ENCODE results near the gene ADCY1.

Gene ADCY1

DNA sequence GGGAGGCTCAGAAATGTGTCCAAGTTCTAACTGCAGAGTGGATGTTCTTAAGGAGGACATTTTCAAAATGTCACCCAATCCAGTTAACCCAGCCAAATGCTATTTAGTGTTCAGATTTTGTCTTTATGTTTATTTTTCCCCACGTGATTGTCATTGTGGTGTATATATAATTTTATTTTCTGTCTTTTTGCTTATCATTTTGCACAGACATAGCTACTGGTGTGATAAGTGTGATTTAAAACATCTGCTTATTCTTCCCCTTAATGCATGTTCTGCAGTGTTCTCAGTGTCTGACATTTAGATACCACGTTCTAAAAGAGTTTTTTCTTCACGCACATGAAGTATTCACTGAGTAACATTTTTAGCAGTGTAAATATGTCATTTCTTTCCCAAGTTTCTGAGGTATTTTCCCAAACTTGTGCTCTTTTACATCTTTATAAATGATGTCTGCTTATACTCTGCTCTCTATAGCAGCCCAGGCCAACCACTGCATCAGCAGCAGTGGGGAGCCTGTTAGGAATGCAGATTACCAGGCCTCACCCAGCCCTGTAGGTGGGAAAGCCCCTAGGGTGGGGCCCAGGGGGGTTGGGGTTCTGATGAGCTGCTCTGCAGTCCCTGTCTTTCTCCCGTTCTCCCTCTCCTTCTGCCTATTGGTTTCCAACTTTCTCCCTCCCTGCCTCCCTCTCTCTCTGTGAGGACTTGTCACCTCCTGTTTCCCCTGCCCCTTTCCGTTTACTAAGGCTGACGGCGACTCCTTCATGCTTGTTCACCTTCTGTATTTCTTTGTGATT lies 20.8 kb downstream of the ADCY1 start:
- Histone ChIP-seq H3K36me3 (ENCODE audit: control insufficient read depth, insufficient read depth, low read length) (no peaks in the 10 kb centered on the region), H3K4me3 (ENCODE audit: extremely low read depth, insufficient read depth, low read length, poor library complexity, severe bottlenecking) (no peak overlapping the region), H3K27ac (ENCODE audit: low read depth, low read length, severe bottlenecking) (no peak overlapping the region), H3K4me1 (ENCODE audit: control insufficient read depth, insufficient read depth, low read length, poor library complexity, severe bottlenecking) (no peaks in the 10 kb centered on the region), H3K9me3 (ENCODE audit: control insufficient read depth, low read length) (no peaks in the 10 kb centered on the region)
- WGBS, 2 experiments (ENCODE audit: insufficient coverage in 2 of 2): 85 to 91% methylated on average over 4 to 6 of the region's 7 CpGs

DNA sequence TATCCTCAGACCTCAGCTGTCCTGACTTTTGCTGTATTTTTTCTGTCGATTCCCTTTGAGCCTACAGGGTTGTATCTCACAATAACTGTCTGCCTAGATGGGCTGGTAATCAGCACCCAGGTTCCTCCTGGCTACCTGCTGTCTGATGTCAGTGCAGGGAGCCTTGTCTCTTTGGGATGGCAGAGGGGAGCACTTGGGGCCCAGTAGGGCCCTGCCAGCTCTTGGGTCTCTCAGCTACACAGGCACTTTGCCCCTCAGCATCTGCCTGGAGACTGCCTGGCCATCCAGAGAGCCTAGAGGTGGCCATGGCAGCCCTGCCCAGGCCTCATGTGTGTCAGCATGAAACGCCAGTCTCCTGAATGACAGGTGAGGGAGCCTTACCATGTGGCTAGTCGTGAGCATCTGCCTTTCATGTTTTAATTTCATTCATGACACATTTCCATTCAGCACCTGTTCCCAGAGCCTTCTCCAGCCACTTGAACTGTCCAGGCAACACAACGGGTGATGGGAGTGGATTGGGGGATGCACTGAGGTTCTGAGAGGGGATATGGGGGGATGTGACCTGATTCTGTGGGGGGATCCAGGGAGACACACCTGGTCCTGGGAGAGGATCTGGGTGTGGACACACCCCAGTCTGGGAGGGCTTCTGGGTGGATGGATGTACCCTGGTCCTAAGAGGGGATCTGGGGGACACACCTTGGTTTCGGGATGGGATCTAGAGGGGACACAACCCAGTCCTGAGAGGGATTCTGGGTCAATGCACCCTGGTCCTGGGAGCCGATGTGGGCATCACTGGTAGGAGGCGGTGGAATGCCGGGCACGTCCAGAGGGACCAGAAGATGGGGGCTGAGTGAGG lies 21.9 kb downstream of the ADCY1 start:
- H3K36me3 ChIP-seq (ENCODE audit: control insufficient read depth, insufficient read depth, low read length): no peaks in the 10 kb centered on the region
- WGBS, 2 experiments (ENCODE audit: insufficient coverage in 2 of 2): 95% methylated on average over 7 of the region's 9 CpGs
- no peak overlapping the region for H3K4me3 ChIP-seq (ENCODE audit: extremely low read depth, insufficient read depth, low read length, poor library complexity, severe bottlenecking)
- no peaks in the 10 kb centered on the region for H3K9me3 ChIP-seq (ENCODE audit: control insufficient read depth, low read length)
- H3K27ac ChIP-seq (ENCODE audit: low read depth, low read length, severe bottlenecking): no peak overlapping the region
- no peaks in the 10 kb centered on the region for H3K4me1 ChIP-seq (ENCODE audit: control insufficient read depth, insufficient read depth, low read length, poor library complexity, severe bottlenecking)

DNA sequence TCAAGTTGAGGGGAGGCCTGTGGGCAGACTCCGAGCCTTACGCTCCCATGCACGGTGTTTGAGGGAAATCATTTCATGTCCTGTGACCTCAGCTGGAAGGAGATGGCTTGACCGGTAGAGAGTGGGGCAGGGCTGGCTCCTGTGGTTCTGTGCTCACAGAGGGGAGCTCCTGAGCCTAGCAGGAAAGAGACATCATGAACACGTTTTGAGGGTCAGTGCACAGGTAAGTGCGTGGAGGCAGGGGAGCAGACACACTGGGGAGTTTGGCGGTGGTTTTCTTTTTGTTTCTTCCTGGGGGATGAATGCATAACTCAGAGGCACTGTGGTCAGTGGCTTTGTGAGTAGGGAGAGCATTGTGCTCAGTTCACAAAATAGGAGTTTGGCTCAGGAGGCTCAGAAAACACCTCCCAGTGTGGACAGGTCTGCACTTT lies 22.5 kb downstream of the ADCY1 start:
- Histone ChIP-seq H3K36me3 (ENCODE audit: control insufficient read depth, insufficient read depth, low read length) (no peaks in the 10 kb centered on the region), H3K9me3 (ENCODE audit: control insufficient read depth, low read length) (no peaks in the 10 kb centered on the region), H3K27ac (ENCODE audit: low read depth, low read length, severe bottlenecking) (no peak overlapping the region), H3K4me3 (ENCODE audit: extremely low read depth, insufficient read depth, low read length, poor library complexity, severe bottlenecking) (no peak overlapping the region), H3K4me1 (ENCODE audit: control insufficient read depth, insufficient read depth, low read length, poor library complexity, severe bottlenecking) (no peaks in the 10 kb centered on the region)
- 90 to 92% methylated on average over 7 of the region's 7 CpGs for WGBS, 2 experiments (ENCODE audit: insufficient coverage in 2 of 2)

DNA sequence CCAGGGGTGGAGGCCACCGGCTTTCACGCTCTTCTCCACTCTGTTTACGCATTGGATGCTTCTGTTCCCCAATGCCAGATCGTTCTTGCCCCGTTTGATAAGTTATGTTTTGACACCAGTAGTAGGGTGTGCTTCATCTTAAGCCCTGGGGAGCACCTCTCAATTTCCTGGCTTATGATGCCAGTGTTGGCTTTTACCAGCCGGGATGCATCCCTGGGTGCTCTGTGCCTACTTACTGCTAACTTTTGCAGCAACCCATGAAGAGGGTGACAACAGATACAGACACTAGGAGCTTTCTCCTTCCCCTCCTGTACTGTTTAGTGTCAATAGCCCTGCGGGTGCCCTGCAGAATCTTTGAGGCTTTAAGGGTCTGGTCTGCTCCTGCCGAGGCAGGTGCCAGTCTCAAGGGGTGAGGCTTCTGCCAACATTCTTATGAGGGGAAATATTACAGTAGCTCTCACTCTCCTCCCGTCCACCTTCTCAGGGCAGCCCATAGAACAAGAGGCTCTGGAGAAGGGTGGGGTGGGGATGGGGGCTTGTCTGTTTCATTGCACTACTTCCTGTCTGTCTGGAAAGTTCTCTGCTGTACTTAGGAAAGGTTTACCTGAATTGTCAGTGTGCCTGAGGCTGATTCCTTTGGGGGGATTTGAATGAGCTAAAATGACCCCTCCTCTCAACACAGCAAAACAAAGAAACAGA lies 23.3 kb downstream of the ADCY1 start:
- WGBS, 2 experiments (ENCODE audit: insufficient coverage in 2 of 2): 86 to 88% methylated on average over 5 to 7 of the region's 9 CpGs

DNA sequence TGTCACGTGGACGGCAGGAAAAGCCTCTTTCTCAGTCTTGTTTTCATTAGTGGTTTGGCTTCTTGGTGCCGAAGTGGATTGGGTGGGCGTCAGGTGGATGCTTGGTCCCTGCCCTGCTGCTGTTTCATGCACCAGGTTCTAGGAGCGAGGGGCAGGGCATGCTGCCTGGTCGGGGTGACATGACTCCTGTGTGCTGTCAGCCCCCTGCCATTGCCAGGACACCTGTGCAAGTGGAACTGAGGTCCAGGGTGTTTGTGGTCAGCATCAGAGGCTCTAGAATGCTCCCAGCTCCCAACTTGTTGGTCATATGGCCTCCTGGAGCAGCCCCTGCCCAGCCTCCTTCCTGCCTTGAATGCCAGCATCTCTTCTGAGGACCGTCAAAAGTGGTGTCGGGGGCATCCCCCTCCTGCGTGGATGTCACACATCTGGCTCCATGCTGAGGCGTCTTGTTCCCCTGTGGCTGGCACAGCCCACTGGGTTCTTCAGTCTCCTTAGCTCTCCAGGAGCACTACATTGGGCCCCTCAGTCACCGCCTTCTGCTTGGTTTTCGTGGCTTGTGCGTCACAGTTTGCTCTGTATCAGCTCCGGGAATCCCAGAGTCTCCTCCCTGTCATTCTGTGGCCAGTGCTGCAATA lies 24.8 kb downstream of the ADCY1 start:
- Histone ChIP-seq H3K9me3 (ENCODE audit: control insufficient read depth, low read length) (no peaks in the 10 kb centered on the region), H3K27ac (ENCODE audit: low read depth, low read length, severe bottlenecking) (no peak overlapping the region)

More for the DNA sequence above, 23.3 kb downstream of the ADCY1 start:
- Histone ChIP-seq H3K27ac (ENCODE audit: low read depth, low read length, severe bottlenecking) (no peak overlapping the region), H3K9me3 (ENCODE audit: control insufficient read depth, low read length) (no peaks in the 10 kb centered on the region), H3K36me3 (ENCODE audit: control insufficient read depth, insufficient read depth, low read length) (no peaks in the 10 kb centered on the region), H3K4me1 (ENCODE audit: control insufficient read depth, insufficient read depth, low read length, poor library complexity, severe bottlenecking) (no peaks in the 10 kb centered on the region), H3K4me3 (ENCODE audit: extremely low read depth, insufficient read depth, low read length, poor library complexity, severe bottlenecking) (no peak overlapping the region)

DNA sequence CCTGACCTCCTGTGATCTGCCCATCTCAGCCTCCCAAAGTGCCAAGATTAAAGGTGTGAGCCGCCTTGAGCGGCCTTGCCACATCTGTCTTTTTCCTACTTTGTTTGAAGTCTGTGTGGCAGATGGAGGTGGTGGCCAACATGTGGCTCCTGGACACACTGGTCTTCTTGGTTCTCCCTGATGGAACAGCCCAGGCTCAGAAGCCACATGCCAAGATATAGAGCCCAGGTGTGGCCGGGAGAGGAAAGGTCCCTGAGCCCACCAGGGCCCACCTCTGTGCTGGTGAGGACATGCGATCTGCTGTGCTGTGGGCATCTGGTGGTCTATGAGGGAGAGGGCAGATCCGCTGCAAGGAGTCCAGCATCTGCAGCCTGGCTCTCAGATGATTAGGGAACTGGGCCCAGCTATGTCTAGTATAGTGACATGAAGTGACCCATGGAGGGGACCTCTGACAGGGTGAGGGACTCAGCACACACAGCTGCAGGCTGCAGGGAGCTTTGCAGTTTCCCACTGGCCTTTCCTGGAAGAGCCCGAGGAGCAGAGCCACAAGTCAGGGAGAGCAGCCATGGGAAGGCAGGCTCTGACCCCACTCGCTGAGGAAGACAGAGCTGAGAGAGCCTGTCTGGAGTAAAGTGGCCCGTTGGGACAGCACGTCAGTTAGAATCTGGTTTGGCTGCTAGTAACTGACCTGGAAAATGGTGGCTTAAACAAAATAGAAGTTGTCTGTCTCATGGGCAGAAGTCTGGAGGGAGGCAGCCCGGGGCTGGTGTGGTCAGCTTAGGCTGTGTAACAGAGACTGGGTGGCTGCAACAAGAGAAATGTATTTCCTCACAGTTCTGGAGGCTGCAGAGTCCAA lies 25.9 kb downstream of the ADCY1 start:
- Histone ChIP-seq H3K9me3 (ENCODE audit: control insufficient read depth, low read length) (no peaks in the 10 kb centered on the region), H3K4me1 (ENCODE audit: control insufficient read depth, insufficient read depth, low read length, poor library complexity, severe bottlenecking) (no peaks in the 10 kb centered on the region), H3K27ac (ENCODE audit: low read depth, low read length, severe bottlenecking) (no peak overlapping the region), H3K4me3 (ENCODE audit: extremely low read depth, insufficient read depth, low read length, poor library complexity, severe bottlenecking) (no peak overlapping the region), H3K36me3 (ENCODE audit: control insufficient read depth, insufficient read depth, low read length) (no peaks in the 10 kb centered on the region)
- WGBS, 2 experiments (ENCODE audit: insufficient coverage in 2 of 2): 84 to 92% methylated on average over 8 of the region's 10 CpGs

More for the DNA sequence above, 24.8 kb downstream of the ADCY1 start:
- Histone ChIP-seq H3K4me1 (ENCODE audit: control insufficient read depth, insufficient read depth, low read length, poor library complexity, severe bottlenecking) (no peaks in the 10 kb centered on the region), H3K36me3 (ENCODE audit: control insufficient read depth, insufficient read depth, low read length) (no peaks in the 10 kb centered on the region), H3K4me3 (ENCODE audit: extremely low read depth, insufficient read depth, low read length, poor library complexity, severe bottlenecking) (no peak overlapping the region)
- WGBS, 2 experiments (ENCODE audit: insufficient coverage in 2 of 2): 90 to 91% methylated on average over 12 to 14 of the region's 14 CpGs

DNA sequence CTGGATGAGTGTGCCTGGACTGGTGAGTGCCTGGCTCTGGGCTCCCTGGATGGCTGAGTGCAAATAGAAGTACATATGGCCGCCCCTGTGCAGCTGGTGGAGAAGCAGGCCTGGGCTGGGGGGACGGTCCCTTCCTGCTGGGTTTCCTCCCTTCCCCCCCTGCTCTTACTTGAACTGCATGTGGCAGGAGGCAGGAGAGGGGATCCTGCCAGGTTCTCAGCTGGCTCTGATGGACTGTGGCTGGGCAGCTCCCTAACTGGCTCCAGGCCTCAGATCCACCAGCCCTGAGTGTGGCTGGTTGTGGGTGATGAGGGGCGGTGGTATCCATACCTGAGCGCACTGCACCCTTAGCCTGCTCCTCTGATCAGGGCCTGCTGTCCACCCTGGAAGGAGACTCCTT lies 26.9 kb downstream of the ADCY1 start:
- Histone ChIP-seq H3K9me3 (ENCODE audit: control insufficient read depth, low read length) (no peaks in the 10 kb centered on the region), H3K4me3 (ENCODE audit: extremely low read depth, insufficient read depth, low read length, poor library complexity, severe bottlenecking) (no peak overlapping the region), H3K4me1 (ENCODE audit: control insufficient read depth, insufficient read depth, low read length, poor library complexity, severe bottlenecking) (no peaks in the 10 kb centered on the region), H3K36me3 (ENCODE audit: control insufficient read depth, insufficient read depth, low read length) (no peaks in the 10 kb centered on the region), H3K27ac (ENCODE audit: low read depth, low read length, severe bottlenecking) (no peak overlapping the region)
- 76 to 90% methylated on average over 2 to 3 of the region's 4 CpGs for WGBS, 2 experiments (ENCODE audit: insufficient coverage in 2 of 2)

DNA sequence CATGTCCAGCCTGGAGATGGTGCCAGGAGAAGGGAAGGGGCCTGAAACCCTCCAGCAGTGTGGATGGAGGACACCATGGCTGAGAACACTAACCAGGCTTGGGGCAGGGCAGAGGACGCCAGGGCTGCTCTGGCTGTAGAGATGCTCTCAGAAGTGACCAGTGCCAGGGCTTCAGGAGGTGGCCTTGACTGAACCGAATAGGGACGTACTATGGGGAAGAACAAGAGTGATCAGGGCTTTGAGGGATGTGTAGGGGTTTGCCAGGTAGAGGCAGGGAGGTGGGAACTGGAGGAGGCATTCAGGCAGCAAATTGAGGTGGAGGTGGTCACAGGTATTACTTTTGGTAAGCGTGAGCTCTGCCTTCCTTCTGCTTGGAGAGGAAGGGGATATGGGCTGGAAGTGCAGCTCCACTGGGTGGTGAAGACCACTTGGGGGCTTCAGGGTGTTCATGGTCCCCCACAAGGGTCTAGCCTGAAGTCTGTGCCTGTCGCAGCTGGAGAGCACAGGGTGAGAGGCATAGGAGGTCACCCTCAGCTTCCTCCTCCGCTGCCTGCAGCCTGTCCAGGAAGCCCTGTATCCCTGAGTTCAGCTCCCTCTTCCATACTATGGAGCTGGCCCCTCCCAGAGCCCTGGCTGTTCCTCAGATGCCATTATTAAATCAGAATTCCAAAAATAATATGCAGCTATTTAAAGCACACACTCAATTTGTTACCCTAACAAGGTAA lies 27.8 kb downstream of the ADCY1 start:
- Histone ChIP-seq H3K4me3 (ENCODE audit: extremely low read depth, insufficient read depth, low read length, poor library complexity, severe bottlenecking) (no peak overlapping the region), H3K9me3 (ENCODE audit: control insufficient read depth, low read length) (no peaks in the 10 kb centered on the region), H3K27ac (ENCODE audit: low read depth, low read length, severe bottlenecking) (no peak overlapping the region), H3K4me1 (ENCODE audit: control insufficient read depth, insufficient read depth, low read length, poor library complexity, severe bottlenecking) (no peaks in the 10 kb centered on the region), H3K36me3 (ENCODE audit: control insufficient read depth, insufficient read depth, low read length) (no peaks in the 10 kb centered on the region)
- WGBS, 2 experiments (ENCODE audit: insufficient coverage in 2 of 2): 94 to 96% methylated on average over 4 to 6 of the region's 6 CpGs

DNA sequence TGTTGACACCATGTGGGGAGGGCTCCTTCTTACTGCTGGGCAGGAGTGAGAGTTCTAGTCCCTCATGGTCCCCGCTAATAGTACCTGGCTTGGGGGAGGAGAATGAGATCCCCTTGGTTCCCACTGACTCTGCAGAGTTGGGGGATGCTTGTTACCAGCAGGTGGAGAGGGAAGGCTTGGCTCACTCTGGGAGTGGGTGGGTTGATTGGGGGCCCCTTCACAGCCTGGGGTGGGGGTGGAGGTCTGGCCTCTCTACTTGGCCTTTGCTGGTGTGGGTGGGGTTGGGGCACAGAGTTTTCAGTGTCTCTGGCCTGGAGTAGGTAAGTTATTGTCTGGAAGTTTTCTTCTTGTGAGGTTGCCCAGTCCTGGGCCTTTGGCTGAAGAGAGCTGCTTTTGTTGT lies 31.9 kb downstream of the ADCY1 start:
- H3K4me1 ChIP-seq (ENCODE audit: control insufficient read depth, insufficient read depth, low read length, poor library complexity, severe bottlenecking): no peaks in the 10 kb centered on the region
- H3K9me3 ChIP-seq (ENCODE audit: control insufficient read depth, low read length): no peaks in the 10 kb centered on the region
- no peak overlapping the region for H3K27ac ChIP-seq (ENCODE audit: low read depth, low read length, severe bottlenecking)
- no peaks in the 10 kb centered on the region for H3K36me3 ChIP-seq (ENCODE audit: control insufficient read depth, insufficient read depth, low read length)
- H3K4me3 ChIP-seq (ENCODE audit: extremely low read depth, insufficient read depth, low read length, poor library complexity, severe bottlenecking): no peak overlapping the region
- no CpG with 5 or more reads among the region's 1 CpG for WGBS, 2 experiments (ENCODE audit: insufficient coverage in 2 of 2)

Data from mesodermal cell (in vitro differentiated cells).